ENCODE data around the gene CACNA1B. TPM values are rescaled to one million over a fixed set of nuclear protein-coding genes. Genes with fewer than 3 reads are reported as not detected.
A peak's percentile ranks its signal among the peaks of the same experiment; 100 is the strongest.

The CACNA1B gene
- total and polyA plus RNA-seq, 11 donors: 0.03 to 0.25 (median 0.13) TPM

GRCh38 chr9:137973829-137974416 is 96.3 kb downstream of the CACNA1B start:
- WGBS, 4 donors: 77 to 98% (median 86%) methylated on average over 4 to 10 of the region's 10 CpGs
- intact Hi-C loops (cut with DNase I): no loop called here
- peaks cover 0 to 21% (median 0%) of the 10 kb centered on the region in 9 donors for H3K27me3 ChIP-seq
- H3K4me3 ChIP-seq: no peak overlapping the region
- no peak for ATAC-seq
- DNase-seq: peak in 1 of 5 donors; percentile 19
- no peaks in the 10 kb centered on the region for H3K4me1 ChIP-seq
- no peak overlapping the region for H3K27ac ChIP-seq
- H3K36me3 ChIP-seq: no peaks in the 10 kb centered on the region
- H3K9me3 ChIP-seq: no peaks in the 10 kb centered on the region
- no peak for TF ChIP-seq CTCF (IDR thresholded peaks at IDR 0.05)
- no peak for TF ChIP-seq POLR2A (IDR thresholded peaks at IDR 0.05)

- TF ChIP-seq CTCF (IDR thresholded peaks at IDR 0.05) (no peak), POLR2A (IDR thresholded peaks at IDR 0.05) (no peak)
- Histone ChIP-seq H3K36me3 (no peaks in the 10 kb centered on the region), H3K27ac (no peak overlapping the region), H3K4me3 (no peak overlapping the region), H3K9me3 (no peaks in the 10 kb centered on the region), H3K27me3 (peaks cover 0 to 17% (median 0%) of the 10 kb centered on the region in 9 donors), H3K4me1 (no peaks in the 10 kb centered on the region)
- ATAC-seq (no peak), DNase-seq (peak in 1 of 5 donors; percentile 26)
- 85 to 92% (median 88%) methylated on average over 12 to 15 of the region's 15 CpGs for WGBS, 4 donors
- intact Hi-C loops (cut with DNase I): no loop called here
Measured at GRCh38 chr9:137974746-137975526, 97.4 kb downstream of the CACNA1B start.

- Histone ChIP-seq H3K4me1 (no peaks in the 10 kb centered on the region), H3K4me3 (no peak overlapping the region), H3K27me3 (peaks cover 0 to 16% (median 0%) of the 10 kb centered on the region in 9 donors), H3K27ac (no peak overlapping the region), H3K9me3 (no peaks in the 10 kb centered on the region), H3K36me3 (no peaks in the 10 kb centered on the region)
- ATAC-seq (no peak), DNase-seq (peak in 1 of 5 donors; percentile 29)
- WGBS, 4 donors: 75 to 89% (median 84%) methylated on average over 5 to 6 of the region's 6 CpGs
- no peak for TF ChIP-seq POLR2A (IDR thresholded peaks at IDR 0.05)
- no peak for TF ChIP-seq CTCF (IDR thresholded peaks at IDR 0.05)
- intact Hi-C loops (cut with DNase I): no loop called here
Measured at GRCh38 chr9:137975527-137975913, 97.9 kb downstream of the CACNA1B start.

GRCh38 chr9:137975936-137976565 is 98.5 kb downstream of the CACNA1B start:
- 68 to 91% (median 88%) methylated on average over 3 to 8 of the region's 8 CpGs for WGBS, 4 donors
- ATAC-seq (no peak), DNase-seq (peak in 1 of 5 donors; percentile 28)
- Histone ChIP-seq H3K4me1 (no peaks in the 10 kb centered on the region), H3K27ac (no peak overlapping the region), H3K36me3 (no peaks in the 10 kb centered on the region), H3K9me3 (no peaks in the 10 kb centered on the region), H3K27me3 (peaks cover 0 to 16% (median 0%) of the 10 kb centered on the region in 9 donors), H3K4me3 (no peak overlapping the region)
- TF ChIP-seq CTCF (IDR thresholded peaks at IDR 0.05): no peak
- TF ChIP-seq POLR2A (IDR thresholded peaks at IDR 0.05): no peak
- intact Hi-C loops (cut with DNase I): no loop called here
